HG02970 (cell line): ENCODE results near the gene MRPL47.

Source experiments
- ATAC-seq: cut with Tn5 transposase; IDR thresholded peaks from one replicate; pipeline ENCODE4 v1.9.1; 2021; ENCODE audit warnings: mild to moderate bottlenecking, moderate library complexity, moderate number of reproducible peaks; ENCODE audit not compliant: unreplicated experiment, low FRiP score

The MRPL47 gene

GRCh38 chr3:179599531-179599930, 4.9 kb downstream of the MRPL47 start:
- no peak for ATAC-seq

GRCh38 chr3:179591313-179591712, 13.1 kb downstream of the MRPL47 start:
- ATAC-seq = no peak

GRCh38 chr3:179590669-179591068, 13.8 kb downstream of the MRPL47 start:
- ATAC-seq = no peak

- ATAC-seq = no peak
Observed at GRCh38 chr3:179589143-179589542, 15.3 kb downstream of the MRPL47 start.

- no peak for ATAC-seq
Observed at GRCh38 chr3:179580992-179581391, 23.4 kb downstream of the MRPL47 start.

- no peak for ATAC-seq
Observed at GRCh38 chr3:179565496-179565895, 38.9 kb downstream of the MRPL47 start.

GRCh38 chr3:179563271-179563783, 41.1 kb downstream of the MRPL47 start:
- ATAC-seq = peak; percentile 43

- ATAC-seq = peak; percentile 98
Observed at GRCh38 chr3:179562591-179563270, 41.7 kb downstream of the MRPL47 start, which contains the start of gene ACTL6A. ACTL6A (plus strand) TSS chr3:179562926; CDS start chr3:179563093, 167 bp downstream.

- ATAC-seq = no peak
Observed at GRCh38 chr3:179560791-179561190, 43.6 kb downstream of the MRPL47 start.

- no peak for ATAC-seq
Observed at GRCh38 chr3:179558742-179559364, 45.6 kb downstream of the MRPL47 start.

- no peak for ATAC-seq
Observed at GRCh38 chr3:179551349-179552105, 52.9 kb downstream of the MRPL47 start.

- ATAC-seq = no peak
Observed at GRCh38 chr3:179546814-179547241, 57.6 kb downstream of the MRPL47 start.

GRCh38 chr3:179544981-179545645, 59.3 kb downstream of the MRPL47 start:
- no peak for ATAC-seq

- ATAC-seq = no peak
Observed at GRCh38 chr3:179542375-179542774, 62.1 kb downstream of the MRPL47 start.

- ATAC-seq = no peak
Observed at GRCh38 chr3:179541596-179541995, 62.8 kb downstream of the MRPL47 start.

- no peak for ATAC-seq
Observed at GRCh38 chr3:179541094-179541493, 63.3 kb downstream of the MRPL47 start.
